Pons (tissue), 1 donor: ENCODE measurements around the gene C22orf23.
A peak's percentile ranks its signal among the peaks of the same experiment; 100 is the strongest.
"Not testable (repeated sequence)": the region's sequence is repeated elsewhere in the genome, so short reads cannot be mapped to it uniquely, and the experiment has no call there.

Experiments
- DNase-seq: peaks from one replicate; pipeline ENCODE4 v3.0.0-alpha.2; 2016; ENCODE audit warnings: low spot score

C22orf23 gene

DNA sequence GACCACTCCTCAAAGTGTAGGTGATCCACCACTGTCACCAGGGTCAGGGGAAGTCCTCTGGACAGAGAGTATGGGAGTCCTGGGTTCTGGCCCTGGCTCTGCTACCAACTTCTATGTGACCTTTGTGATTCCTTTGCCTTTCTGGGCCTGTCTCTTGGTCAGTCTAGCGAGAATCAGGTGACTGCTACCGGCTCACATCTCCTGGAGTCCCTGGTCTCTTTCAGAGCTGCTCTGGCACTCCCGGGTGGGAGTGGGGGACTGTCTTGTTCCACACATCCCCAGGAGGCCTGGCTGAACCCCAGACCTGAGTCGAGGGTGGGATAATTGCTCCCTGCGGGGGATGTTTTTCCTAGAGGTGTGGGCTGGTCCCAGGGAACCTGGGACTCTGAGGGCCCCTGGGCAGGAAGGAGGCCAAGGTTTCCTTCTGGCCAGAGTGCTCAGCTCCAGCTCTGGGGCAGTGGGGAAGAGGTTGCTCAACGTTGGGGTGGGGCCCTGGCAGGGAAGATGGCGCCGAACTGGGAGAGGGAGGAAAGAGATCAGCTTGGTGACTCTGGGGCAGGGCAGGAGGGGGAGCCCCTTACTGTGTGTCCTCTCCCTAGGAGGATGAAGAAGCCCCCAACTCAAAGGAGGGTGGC is 28.9 kb upstream of the C22orf23 start:
- peak; percentile 25 for DNase-seq

DNA sequence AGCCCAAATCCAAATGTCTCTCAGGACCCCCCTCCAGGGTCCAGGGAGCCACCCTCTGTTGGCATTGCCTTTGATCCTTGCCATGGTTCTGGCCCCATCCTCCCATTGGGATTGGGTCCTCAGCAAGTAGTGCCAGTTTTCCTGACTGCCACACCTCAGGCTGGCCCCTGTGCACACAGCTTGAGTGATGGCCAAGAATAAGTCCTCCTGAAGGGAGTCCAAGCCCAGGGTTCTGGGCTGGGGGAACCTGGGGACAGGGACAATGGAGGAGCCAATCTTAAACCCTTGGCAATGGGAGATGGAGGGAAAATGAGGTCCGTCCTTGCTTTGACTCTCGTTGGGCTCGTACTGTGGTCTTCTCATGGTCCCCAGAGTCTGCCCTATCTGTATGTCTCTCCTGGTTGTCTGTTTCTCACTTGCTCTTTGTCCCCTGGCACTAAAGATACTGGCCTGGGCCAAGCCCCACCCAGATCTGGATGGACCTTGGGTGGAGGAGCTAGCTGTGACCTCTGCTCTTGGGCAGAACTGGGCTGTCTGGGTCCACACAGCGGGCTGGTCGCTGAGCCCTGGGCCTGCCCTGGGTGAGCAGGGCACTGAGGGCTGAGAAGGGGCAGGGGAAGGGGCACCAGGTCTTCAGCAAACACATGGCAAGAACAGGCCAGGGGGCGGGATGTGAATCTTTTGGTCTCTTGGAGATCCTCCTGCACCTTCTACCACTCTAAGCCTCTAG is 28.0 kb upstream of the C22orf23 start:
- peak; percentile 38 for DNase-seq

DNA sequence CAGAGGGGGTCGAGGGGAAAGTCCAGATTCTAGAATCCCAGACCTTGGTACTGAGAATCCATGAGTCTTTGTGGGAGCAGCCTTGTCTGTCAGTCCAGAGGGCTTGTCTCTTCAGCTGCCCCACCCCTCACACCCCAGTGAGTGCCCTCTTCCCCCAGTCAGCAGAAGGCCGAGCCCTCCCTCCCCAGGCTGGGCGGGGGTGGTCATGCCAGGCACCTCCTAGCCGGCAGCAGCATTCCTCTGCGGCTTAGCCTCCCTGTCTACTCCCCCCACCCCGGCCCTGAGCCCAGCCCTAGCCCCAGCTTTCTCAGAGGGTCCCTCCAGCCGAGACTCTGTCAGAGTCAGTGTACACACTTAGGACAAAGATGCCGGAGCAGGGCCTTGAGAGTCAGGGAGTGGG is 26.4 kb upstream of the C22orf23 start:
- DNase-seq = peak; percentile 45

DNA sequence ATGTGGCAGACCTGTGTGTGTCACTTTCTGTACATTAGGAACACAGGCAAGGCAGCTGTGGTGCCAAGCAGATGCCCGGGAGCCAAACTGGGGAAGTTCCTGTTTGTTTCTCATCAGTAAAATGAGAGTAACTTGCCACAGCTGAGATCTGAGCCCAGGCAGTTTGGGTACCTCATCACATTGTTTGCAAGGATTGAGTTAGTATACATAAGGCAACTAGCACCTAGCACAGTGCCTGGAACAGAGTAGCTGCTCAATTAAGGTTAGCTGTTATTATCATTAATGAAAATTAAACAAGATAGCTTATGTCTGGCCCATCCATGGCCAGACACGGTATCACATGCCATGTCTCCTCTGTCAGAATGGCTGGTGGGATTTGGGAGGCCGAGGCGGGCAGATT is 23.1 kb upstream of the C22orf23 start:
- DNase-seq = peak; percentile 22

DNA sequence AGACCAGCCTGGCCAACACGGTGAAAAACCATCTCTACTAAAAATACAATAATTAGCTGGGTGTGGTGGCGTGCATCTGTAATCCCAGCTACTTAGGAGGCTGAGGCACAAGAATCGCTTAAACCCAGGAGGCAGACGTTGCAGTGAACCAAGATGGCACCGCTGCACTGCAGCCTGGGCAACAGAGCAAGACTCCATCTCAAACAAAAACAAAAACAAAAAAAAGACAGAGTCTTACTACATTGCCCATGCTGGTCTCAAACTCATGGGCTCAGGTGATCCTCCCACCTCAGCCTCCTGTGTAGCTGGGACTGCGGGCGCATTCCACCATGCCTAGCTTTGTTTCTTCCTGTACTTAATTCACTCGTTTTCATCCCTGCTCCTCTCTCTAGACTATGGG is 22.6 kb upstream of the C22orf23 start:
- not testable (repeated sequence) for DNase-seq

DNA sequence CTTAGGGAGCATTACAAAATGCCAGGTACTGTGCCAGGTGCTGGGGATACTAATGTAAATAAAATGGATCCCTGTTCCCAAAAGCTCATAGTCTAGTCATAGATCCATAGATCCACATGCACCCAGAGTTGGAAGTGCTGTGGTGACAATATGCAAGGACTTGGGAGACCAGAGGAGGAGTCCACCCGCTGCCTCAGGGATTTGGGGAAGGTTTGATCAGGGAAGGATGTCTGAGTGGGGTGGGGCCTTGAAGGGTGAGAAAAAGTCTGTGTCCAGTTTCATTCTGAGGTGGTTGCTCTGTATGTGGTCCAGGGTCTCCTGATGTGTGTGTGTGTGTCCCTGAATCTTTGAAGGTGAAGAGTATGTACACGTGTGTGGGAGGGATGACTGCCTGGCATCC is 21.8 kb upstream of the C22orf23 start:
- DNase-seq = peak; percentile 24

DNA sequence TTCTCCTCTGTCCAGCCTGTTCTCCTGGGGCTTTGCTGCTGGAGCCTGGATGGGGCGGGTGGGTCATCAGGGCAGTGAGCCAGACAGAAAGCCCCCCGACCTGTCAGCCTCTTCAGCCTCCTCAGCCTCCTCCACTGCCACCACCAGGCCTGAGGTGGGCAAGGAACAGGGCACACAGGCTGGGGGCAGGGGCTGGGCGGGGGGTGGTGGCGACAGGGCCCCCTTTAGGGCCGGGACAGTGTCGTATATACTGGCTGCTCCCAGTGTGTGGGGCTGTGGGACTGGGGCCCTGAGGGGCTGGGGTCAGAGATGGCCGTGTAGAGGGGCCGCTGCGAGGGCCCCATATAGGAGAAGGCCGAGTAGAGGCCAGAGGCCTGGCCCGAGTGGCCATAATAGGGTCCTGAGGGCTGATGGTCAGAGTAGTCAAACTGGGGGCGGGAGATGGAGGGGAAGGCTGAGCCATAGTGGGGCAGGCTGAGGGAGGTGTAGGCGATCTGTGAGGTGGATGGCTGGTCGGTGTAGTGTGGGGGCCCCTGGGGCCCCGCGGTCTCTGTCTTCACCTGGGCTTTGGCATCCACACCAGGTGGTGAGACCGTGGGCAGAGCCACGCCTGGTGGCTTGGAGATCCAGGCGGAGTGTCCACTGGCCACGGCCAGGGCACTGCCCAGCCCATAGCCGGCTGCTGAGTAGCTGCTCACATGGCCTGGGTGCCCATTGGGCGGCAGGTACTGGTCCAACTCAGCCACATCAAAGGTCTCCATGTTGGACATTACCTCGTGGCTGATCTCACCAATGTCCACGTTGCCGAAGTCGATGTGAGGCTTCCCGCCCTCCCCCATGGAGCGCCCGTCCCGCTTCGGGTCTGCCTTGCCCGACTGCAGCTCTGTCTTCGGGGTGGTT is 20.1 kb upstream of the C22orf23 start:
- peak; percentile 20 for DNase-seq

DNA sequence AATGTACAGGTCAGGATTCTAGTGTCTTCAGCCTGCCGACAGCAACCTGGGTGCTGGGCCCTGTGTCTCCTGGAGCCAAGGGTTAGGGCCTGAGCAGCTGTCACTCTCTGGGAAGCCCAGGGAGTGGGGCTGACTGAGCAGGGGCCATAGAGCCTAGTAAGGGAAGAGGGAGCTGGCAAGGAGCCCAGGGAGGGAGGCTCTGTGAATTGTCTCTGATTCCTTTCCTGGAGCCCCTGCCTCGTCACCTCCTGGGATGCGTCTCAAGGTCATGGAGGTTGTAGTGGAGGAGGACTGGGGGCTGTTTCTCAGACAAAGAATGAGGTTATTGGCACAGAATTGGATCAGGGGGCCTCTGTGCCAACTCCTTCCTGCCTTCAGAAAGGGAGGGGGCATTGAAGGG is 19.1 kb upstream of the C22orf23 start:
- peak; percentile 64 for DNase-seq

DNA sequence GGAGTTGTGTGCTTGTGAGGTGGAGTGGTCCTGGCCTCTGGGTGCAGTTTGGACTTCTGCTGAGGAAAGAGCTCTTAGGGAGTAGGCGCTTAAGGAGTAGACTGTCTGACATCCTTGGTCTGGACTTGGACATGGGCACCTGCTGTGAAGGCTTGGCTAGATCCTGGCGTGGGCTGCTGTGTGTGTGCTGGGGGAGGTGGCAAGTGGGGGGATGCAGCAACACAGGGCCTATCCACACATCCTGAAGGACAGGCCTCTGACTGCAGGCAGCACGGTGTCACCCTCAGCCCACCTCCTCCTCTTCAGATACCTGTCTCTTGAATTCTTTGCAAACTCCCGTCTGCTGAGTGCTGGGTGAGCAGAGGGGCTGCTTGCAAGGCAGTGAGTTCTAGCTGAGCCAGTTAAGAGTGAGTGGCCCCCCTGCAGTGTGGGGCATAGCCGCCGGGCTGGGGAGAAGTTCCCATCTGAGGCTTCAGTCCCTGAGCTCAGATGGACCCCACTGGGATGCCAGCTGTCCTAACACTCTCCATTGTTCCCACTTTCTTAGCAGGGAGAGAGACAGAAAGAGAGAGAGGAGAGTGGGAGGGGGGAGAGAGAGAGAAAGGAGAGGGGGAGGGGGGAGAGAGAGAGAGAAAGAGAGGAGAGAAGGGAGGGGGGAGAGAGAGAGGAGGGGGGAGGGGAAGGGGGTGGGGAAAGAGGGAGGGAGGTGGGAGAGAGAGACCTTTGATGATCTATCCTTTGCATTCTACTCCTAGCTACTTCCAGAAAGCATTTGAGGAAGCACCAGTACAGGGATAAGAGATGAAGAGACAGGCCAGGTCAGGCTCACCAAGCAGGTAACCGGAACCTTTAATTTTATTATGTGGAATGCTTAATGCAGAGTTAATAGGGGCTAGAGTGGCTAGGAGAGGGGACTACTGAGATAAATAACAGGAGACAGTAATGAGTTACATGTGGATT is 18.4 kb upstream of the C22orf23 start:
- DNase-seq = peak; percentile 70

DNA sequence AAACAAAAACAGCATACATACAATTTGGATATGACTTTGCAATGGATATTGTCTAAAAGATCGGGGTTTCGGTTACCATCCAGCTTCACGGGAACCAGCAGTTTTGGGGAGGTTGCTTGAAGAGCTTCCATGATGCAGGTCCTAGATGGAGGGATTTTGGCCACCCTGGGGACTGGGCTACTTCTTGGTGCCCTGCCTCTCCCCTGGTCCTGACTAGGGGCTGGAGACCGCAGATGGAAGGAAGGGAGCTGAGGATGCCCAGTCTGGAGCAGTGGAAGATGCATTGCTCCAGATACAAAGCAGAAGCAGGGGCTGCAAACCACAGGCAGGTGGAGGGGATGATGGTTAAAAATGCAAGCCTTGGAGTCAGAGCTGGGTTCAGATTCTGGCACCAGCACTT is 17.5 kb upstream of the C22orf23 start:
- DNase-seq = peak; percentile 20

DNA sequence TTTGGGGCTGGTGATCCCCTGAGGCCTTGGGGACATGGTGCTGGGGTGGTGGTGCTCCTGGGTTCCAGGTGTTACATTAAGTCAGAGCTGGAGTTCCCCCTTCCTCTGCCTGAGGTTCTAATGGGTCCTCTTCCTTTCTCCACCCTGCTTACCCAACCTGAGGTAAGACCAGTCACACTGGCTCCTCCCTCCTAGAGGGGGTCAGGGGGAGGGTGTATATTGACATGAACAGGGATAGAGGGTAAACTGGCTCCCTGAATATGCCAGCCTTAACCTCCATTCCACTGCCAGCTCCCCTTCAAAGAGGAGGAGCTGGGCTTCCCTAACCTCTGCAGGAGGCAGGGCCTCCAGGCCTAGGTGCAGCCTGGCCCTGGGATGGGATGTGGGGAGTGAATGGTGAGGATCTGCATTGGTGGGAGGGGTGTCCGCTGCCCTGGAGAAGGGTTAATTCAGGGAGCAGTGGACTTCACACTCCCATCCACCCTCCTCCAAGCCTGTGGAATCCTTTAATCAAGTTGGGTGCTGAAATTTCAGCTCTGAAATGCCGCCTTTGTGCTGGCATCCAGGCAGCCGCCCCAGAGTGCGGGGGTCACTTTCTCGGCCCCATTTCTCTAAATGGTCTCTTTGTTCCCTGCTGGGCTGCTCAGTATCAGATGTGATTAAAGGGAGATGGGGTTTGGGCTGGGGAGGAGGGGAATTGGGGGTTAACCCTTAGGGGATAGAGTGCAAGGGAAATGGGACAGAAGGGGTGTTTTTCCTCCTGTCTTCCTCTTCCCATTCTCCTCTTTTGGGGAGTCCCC is 15.3 kb upstream of the C22orf23 start:
- DNase-seq = peak; percentile 91

DNA sequence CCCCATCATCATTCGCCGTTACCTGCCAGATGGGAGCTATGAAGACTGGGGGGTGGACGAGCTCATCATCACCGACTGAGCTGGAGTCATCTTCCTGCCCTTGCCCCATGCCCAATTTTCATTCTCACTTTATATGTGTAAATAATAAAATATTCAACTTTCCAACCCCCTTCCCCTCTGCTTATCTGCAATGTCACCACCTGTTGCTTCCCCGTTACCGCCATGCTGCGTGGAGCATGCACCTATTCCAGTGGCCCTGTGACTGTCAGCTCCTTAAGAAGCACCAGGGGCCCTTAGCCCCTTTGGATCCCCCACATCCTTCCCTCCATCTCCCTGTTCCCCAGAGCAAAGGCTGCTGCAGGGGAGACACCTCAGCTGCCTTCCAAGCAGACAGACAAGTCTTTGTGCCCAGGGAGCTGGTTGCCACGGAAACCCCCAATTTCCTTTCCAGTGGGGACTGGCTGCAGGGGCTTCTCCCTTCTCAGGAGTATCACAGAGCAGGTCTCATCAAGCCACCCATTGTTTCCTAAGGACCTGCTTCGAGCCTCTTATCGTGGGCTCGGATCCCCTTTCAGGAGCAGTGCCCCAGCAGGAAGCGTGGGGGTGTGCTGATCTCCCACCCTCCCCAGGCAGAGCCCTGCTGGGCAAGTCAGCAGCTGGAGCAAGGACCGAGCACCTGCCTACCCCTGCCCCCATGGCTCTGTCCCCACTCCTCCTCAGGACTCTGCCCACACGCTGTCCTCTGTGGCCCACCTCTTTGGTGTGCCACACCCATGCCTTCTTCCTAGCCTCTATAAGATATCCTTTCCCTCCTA is 14.4 kb upstream of the C22orf23 start:
- DNase-seq = peak; percentile 72

DNA sequence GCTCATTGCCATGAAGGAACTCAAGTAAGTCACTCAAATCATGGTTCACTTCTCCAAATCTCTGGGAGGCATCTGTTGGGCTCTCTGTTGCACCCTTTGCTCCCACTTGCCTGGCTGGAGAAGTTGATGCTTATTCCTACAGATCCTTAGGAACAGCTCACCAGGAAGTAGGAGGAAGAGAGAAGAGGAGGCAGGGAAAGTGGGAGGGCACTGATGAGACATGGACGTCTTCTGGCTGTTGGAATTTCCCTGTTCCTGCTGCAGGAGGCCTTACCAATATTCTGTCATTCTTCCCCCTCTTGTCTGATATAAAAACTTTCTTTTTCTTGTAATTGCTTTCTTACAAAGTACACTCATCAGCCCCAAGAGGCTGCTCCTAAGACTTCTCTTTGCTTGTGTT is 13.7 kb upstream of the C22orf23 start:
- DNase-seq = peak; percentile 24

DNA sequence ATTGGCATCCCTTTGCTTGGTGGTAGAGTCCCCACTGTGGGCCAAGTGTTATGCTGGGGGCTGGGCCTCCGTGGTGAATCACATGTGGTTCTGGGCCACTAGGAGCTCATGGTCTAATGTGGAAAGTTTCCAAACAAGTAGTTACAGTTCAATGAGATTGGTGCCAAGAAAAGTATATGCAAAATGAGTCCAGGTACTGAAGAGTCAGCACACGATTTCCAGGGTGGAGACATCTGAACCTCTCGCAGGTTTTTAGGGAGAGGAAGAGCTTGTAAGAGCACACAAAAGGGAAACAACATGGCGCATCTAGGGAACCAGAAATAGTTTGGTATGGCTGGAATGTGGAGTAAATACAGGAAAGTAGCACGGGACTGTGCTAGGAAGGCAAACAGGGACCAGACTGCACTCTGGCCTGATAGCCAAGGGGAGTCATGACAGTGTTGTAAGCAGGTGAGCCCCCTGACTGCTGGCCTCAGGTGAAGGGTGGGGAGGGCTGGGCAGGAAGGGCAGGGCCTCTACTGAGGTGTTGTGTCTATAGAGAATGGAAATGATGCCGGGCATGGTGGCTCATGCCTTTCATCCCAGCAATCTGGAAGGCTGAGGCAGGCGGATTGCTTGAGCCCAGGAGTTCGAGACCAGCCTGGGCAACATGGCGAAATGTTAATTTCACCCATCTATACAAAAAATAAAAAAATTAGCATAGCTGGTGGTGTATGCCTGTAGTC is 12.7 kb upstream of the C22orf23 start:
- DNase-seq = no peak

DNA sequence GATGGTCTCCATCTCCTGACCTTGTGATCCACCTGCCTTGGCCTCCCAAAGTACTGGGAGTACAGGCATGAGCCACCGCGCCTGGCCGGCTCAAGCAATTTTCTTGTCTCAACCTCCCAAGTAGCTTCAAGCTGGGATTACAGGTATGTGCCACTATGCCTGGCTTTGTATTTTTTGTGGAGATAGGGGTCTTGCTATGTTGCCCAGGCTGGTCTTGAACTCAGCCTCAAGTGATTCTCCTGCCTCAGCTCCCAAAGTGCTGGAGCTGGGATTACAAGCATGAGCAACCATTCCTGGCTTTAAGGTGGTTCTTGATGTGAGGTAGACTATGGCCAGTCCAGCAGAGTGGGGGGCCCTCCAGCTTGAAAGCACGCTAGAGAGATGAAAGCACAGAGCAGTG is 7.7 kb upstream of the C22orf23 start:
- DNase-seq = no peak

DNA sequence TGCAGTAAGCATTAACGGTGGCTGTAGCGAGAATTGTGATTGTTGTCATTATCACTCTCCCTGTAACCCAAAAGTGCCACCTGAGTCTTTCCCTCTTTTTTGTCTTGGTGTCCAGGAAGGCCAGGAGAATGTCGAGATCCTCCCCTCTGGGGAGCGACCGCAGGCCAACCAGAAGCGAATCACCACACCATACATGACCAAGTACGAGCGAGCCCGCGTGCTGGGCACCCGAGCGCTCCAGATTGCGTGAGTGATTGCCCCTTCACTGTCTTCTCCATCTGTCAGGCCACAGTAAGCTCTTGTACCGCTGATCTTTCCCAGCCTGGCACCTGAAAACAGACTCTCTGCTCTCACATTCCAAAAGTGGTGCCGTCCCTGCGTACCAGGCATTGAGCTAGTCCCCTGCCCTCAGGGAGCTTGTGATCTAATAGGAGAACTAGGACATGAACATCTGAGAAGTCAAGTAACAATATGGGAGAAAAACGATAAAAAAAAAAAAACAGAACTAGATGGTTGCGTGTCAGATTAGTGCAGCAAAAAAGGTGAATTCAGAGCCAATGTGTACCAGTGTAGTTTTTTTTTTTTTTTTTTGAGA is 5.9 kb upstream of the C22orf23 start:
- DNase-seq = no peak

DNA sequence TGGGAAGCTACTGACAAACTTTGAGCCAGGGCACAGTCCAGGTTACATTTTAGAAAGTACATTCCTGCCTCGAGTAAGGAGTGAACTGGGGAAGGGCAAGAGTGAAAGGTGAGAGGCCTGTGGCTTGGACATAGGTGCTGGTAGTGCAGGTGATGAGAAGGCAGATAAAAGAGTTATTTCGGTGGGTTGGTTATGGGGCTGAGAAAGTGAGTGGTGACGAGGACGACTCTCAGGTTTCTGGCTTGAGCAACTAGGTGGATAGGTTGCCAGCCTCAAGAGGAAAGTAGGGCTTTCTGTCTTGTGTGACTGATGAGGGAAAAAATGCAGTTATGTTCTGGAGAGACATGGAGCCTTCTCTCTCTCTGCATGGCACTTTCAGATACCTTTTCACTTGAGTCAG is 3.8 kb upstream of the C22orf23 start:
- no peak for DNase-seq

DNA sequence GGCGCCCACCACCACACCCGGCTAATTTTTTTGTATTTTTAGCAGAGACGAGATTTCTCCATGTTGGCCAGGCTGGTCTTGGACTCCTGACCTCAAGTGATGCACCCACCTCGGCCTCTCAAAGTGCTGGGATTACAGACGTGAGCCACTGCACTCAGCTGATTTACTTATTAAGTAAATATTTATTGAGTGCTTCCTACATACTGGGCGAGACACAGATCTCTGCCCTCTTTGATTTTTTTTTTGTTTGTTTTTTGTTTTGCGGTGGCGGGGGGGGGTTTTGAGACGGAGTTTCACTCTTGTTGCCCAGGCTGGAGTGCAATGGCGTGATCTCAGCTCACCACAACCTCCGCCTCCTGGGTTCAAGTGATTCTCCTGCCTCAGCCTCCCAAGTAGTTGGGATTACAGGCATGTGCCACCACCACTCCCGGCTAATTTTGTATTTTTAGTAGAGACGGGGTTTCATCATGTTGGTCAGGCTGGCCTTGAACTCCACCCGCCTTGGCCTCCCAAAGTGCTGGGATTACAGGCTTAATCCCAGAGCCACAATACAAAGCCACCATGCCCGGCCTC is 2.5 kb upstream of the C22orf23 start:
- DNase-seq = not testable (repeated sequence)
